ENCODE data around the gene SBNO2.

The SBNO2 gene

GRCh38 chr19:1109032-1109551 is 65.0 kb downstream of the SBNO2 start:
- no peak overlapping the region for H3K4me3 ChIP-seq (ENCODE audit: low read length)
- H3K36me3 ChIP-seq (ENCODE audit: control insufficient read depth, insufficient read depth, low read length): peaks cover 22% of the 10 kb centered on the region
- DNase-seq (ENCODE audit: low read depth, low spot score): no peak
- no peaks in the 10 kb centered on the region for H3K27me3 ChIP-seq (ENCODE audit: control insufficient read depth, insufficient read depth, low read length)
- no peaks in the 10 kb centered on the region for H3K9me3 ChIP-seq (ENCODE audit: control insufficient read depth, insufficient read depth, low read length)
- no CpG with 5 or more reads among the region's 48 CpGs for WGBS (ENCODE audit: insufficient coverage, insufficient read length)
- no peak overlapping the region for H3K27ac ChIP-seq (ENCODE audit: low read length)
- H3K4me1 ChIP-seq (ENCODE audit: control insufficient read depth, insufficient read depth, low read length): peaks cover 9% of the 10 kb centered on the region

GRCh38 chr19:1108291-1109031 is 65.6 kb downstream of the SBNO2 start:
- WGBS (ENCODE audit: insufficient coverage, insufficient read length): no CpG with 5 or more reads among the region's 89 CpGs
- no peaks in the 10 kb centered on the region for H3K27me3 ChIP-seq (ENCODE audit: control insufficient read depth, insufficient read depth, low read length)
- peaks cover 7% of the 10 kb centered on the region for H3K4me1 ChIP-seq (ENCODE audit: control insufficient read depth, insufficient read depth, low read length)
- H3K4me3 ChIP-seq (ENCODE audit: low read length): no peak overlapping the region
- H3K36me3 ChIP-seq (ENCODE audit: control insufficient read depth, insufficient read depth, low read length): peaks cover 17% of the 10 kb centered on the region
- DNase-seq (ENCODE audit: low read depth, low spot score): no peak
- no peak overlapping the region for H3K27ac ChIP-seq (ENCODE audit: low read length)
- no peaks in the 10 kb centered on the region for H3K9me3 ChIP-seq (ENCODE audit: control insufficient read depth, insufficient read depth, low read length)

- peaks cover 17% of the 10 kb centered on the region for H3K36me3 ChIP-seq (ENCODE audit: control insufficient read depth, insufficient read depth, low read length)
- WGBS (ENCODE audit: insufficient coverage, insufficient read length): no CpG with 5 or more reads among the region's 25 CpGs
- peaks cover 2% of the 10 kb centered on the region; the same call in 1 of the 2 replicates for H3K4me1 ChIP-seq (ENCODE audit: control insufficient read depth, insufficient read depth, low read length)
- H3K27ac ChIP-seq (ENCODE audit: low read length): no peak overlapping the region
- H3K9me3 ChIP-seq (ENCODE audit: control insufficient read depth, insufficient read depth, low read length): no peaks in the 10 kb centered on the region
- no peak overlapping the region for H3K4me3 ChIP-seq (ENCODE audit: low read length)
- no peaks in the 10 kb centered on the region for H3K27me3 ChIP-seq (ENCODE audit: control insufficient read depth, insufficient read depth, low read length)
- no peak for DNase-seq (ENCODE audit: low read depth, low spot score)
Measured at GRCh38 chr19:1107661-1108261, 66.3 kb downstream of the SBNO2 start.

- H3K36me3 ChIP-seq (ENCODE audit: control insufficient read depth, insufficient read depth, low read length): peaks cover 17% of the 10 kb centered on the region
- no peaks in the 10 kb centered on the region for H3K27me3 ChIP-seq (ENCODE audit: control insufficient read depth, insufficient read depth, low read length)
- H3K4me1 ChIP-seq (ENCODE audit: control insufficient read depth, insufficient read depth, low read length): peaks cover 2% of the 10 kb centered on the region; the same call in 1 of the 2 replicates
- no peak for DNase-seq (ENCODE audit: low read depth, low spot score)
- no CpG with 5 or more reads among the region's 17 CpGs for WGBS (ENCODE audit: insufficient coverage, insufficient read length)
- H3K4me3 ChIP-seq (ENCODE audit: low read length): no peak overlapping the region
- no peaks in the 10 kb centered on the region for H3K9me3 ChIP-seq (ENCODE audit: control insufficient read depth, insufficient read depth, low read length)
- H3K27ac ChIP-seq (ENCODE audit: low read length): no peak overlapping the region
Measured at GRCh38 chr19:1106841-1107660, 67.0 kb downstream of the SBNO2 start.

- peaks cover 17% of the 10 kb centered on the region for H3K36me3 ChIP-seq (ENCODE audit: control insufficient read depth, insufficient read depth, low read length)
- H3K4me3 ChIP-seq (ENCODE audit: low read length): no peak overlapping the region
- no peak for DNase-seq (ENCODE audit: low read depth, low spot score)
- no peak overlapping the region for H3K27ac ChIP-seq (ENCODE audit: low read length)
- H3K9me3 ChIP-seq (ENCODE audit: control insufficient read depth, insufficient read depth, low read length): no peaks in the 10 kb centered on the region
- H3K4me1 ChIP-seq (ENCODE audit: control insufficient read depth, insufficient read depth, low read length): peaks cover 2% of the 10 kb centered on the region; the same call in 1 of the 2 replicates
- H3K27me3 ChIP-seq (ENCODE audit: control insufficient read depth, insufficient read depth, low read length): no peaks in the 10 kb centered on the region
- no CpG with 5 or more reads among the region's 32 CpGs for WGBS (ENCODE audit: insufficient coverage, insufficient read length)
Measured at GRCh38 chr19:1105873-1106840, 67.9 kb downstream of the SBNO2 start.

- H3K27me3 ChIP-seq (ENCODE audit: control insufficient read depth, insufficient read depth, low read length): no peaks in the 10 kb centered on the region
- no peak overlapping the region for H3K27ac ChIP-seq (ENCODE audit: low read length)
- DNase-seq (ENCODE audit: low read depth, low spot score): no peak
- WGBS (ENCODE audit: insufficient coverage, insufficient read length): no CpG with 5 or more reads among the region's 69 CpGs
- H3K4me1 ChIP-seq (ENCODE audit: control insufficient read depth, insufficient read depth, low read length): peaks cover 2% of the 10 kb centered on the region; the same call in 1 of the 2 replicates
- peaks cover 13% of the 10 kb centered on the region for H3K36me3 ChIP-seq (ENCODE audit: control insufficient read depth, insufficient read depth, low read length)
- no peaks in the 10 kb centered on the region for H3K9me3 ChIP-seq (ENCODE audit: control insufficient read depth, insufficient read depth, low read length)
- H3K4me3 ChIP-seq (ENCODE audit: low read length): peak overlapping the region; percentile 92; the same call in 1 of the 2 replicates
Measured at GRCh38 chr19:1105008-1105872, 68.8 kb downstream of the SBNO2 start.

GRCh38 chr19:1104311-1105007 is 69.6 kb downstream of the SBNO2 start:
- no peak overlapping the region for H3K27ac ChIP-seq (ENCODE audit: low read length)

GRCh38 chr19:1103708-1104310 is 70.3 kb downstream of the SBNO2 start, which contains the start of gene GPX4:
GPX4 (plus strand) TSS chr19:1103994; CDS start chr19:1104044, 50 bp downstream.
- WGBS (ENCODE audit: insufficient coverage, insufficient read length): no CpG with 5 or more reads among the region's 75 CpGs
- Histone ChIP-seq H3K27ac (ENCODE audit: low read length) (no peak within 1 kb of the TSS), H3K27me3 (ENCODE audit: control insufficient read depth, insufficient read depth, low read length) (no peaks in the 10 kb centered on the region), H3K4me3 (ENCODE audit: low read length) (peak within 1 kb of the TSS; percentile 92), H3K9me3 (ENCODE audit: control insufficient read depth, insufficient read depth, low read length) (no peaks in the 10 kb centered on the region), H3K36me3 (ENCODE audit: control insufficient read depth, insufficient read depth, low read length) (peaks cover 13% of the 10 kb centered on the region), H3K4me1 (ENCODE audit: control insufficient read depth, insufficient read depth, low read length) (peaks cover 2% of the 10 kb centered on the region; the same call in 1 of the 2 replicates)
- DNase-seq (ENCODE audit: low read depth, low spot score): peak; percentile 96

More at GRCh38 chr19:1104311-1105007, 69.6 kb downstream of the SBNO2 start:
- Histone ChIP-seq H3K4me1 (ENCODE audit: control insufficient read depth, insufficient read depth, low read length) (peaks cover 2% of the 10 kb centered on the region; the same call in 1 of the 2 replicates), H3K36me3 (ENCODE audit: control insufficient read depth, insufficient read depth, low read length) (peaks cover 13% of the 10 kb centered on the region), H3K4me3 (ENCODE audit: low read length) (peak overlapping the region; percentile 92), H3K27me3 (ENCODE audit: control insufficient read depth, insufficient read depth, low read length) (no peaks in the 10 kb centered on the region), H3K9me3 (ENCODE audit: control insufficient read depth, insufficient read depth, low read length) (no peaks in the 10 kb centered on the region)
- no peak for DNase-seq (ENCODE audit: low read depth, low spot score)
- WGBS (ENCODE audit: insufficient coverage, insufficient read length): no CpG with 5 or more reads among the region's 93 CpGs
